Activated CD4-positive, alpha-beta T cell treated with anti-CD3 and anti-CD28 coated beads, Interleukin-2, amount 10 ng/mL, durations not matched to agents 24 days and 14 days (primary cell): ENCODE results near the gene NFATC1. TPM values are rescaled to one million over a fixed set of nuclear protein-coding genes. Genes with fewer than 3 reads are reported as not detected.
A peak's percentile ranks its signal among the peaks of the same experiment; 100 is the strongest.

Source experiments
- DNase-seq: peaks from one replicate; pipeline ENCODE4 v3.0.0; 2022
- H3K27ac Mint-ChIP-seq: one replicate; pipeline ENCODE4 v1.8.0; 2022; ENCODE audit warnings: mild to moderate bottlenecking, mixed read lengths
- H3K27me3 Mint-ChIP-seq: one replicate; pipeline ENCODE4 v1.8.0; 2022; ENCODE audit warnings: mixed read lengths
- H3K36me3 Mint-ChIP-seq: one replicate; pipeline ENCODE4 v1.8.0; 2022; ENCODE audit warnings: low read depth, mild to moderate bottlenecking, mixed read lengths
- H3K4me1 Mint-ChIP-seq: one replicate; pipeline ENCODE4 v1.8.0; 2021; ENCODE audit warnings: mixed read lengths
- H3K4me3 Mint-ChIP-seq: one replicate; pipeline ENCODE4 v1.8.0; 2022; ENCODE audit warnings: mild to moderate bottlenecking, moderate library complexity, mixed read lengths
- H3K9me3 Mint-ChIP-seq: one replicate; pipeline ENCODE4 v1.8.0; 2021; ENCODE audit warnings: mixed read lengths
- intact Hi-C: fragments of 100-400 bp; cut with micrococcal nuclease; formaldehyde crosslinking; loops from one replicate; pipeline ENCODE4 v1.15.1; 2023
- total RNA-seq: library from RNA; stranded (reverse); gene quantifications from 2 replicates; pipeline ENCODE4 v1.2.3, GENCODE V29; 2022

Gene NFATC1
- total RNA-seq, 1 donor from 2014 or later = 105 TPM

DNA sequence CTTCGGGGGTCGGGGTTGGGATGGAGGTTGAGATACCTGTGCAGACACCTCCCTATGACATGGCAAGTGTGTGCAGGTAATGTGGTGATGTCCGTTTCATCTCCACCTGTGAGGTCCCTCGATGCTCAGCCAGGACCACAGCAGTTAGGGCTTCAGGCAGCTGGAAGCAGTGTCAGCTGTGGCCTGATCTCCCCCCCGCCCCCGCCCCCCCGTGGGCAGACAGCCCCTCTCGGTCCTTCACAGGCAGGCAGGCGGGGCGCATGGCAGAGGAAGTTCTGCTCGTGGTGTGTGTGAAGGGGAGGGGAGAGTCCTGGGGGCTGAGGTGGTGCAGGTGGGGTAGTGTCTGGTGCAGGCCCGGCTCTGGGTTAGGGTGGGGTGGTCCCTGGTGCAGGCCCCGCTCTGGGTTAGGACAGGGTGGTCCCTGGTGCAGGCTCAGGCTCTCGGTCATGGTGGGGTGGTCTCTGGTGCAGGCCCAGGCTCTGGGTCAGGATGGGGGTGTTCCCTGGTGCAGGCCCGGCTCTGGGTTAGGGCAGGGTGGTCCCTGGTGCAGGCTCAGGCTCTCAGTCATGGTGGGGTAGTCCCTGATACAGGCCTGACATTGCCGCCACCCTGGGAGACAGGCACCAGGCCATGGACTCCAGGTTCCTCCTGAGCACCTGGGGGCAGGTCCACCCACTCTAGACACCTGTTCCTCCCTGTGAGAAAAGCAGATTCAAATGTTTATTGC is 94.3 kb downstream of the NFATC1 start:
- Mint-ChIP-seq H3K36me3 (peaks cover 29% of the 10 kb centered on the region), H3K9me3 (no peaks in the 10 kb centered on the region), H3K4me1 (peaks cover 9% of the 10 kb centered on the region), H3K27ac (no peak overlapping the region), H3K4me3 (no peak overlapping the region), H3K27me3 (no peaks in the 10 kb centered on the region)
- intact Hi-C loops = no loop called here
- DNase-seq = no peak

DNA sequence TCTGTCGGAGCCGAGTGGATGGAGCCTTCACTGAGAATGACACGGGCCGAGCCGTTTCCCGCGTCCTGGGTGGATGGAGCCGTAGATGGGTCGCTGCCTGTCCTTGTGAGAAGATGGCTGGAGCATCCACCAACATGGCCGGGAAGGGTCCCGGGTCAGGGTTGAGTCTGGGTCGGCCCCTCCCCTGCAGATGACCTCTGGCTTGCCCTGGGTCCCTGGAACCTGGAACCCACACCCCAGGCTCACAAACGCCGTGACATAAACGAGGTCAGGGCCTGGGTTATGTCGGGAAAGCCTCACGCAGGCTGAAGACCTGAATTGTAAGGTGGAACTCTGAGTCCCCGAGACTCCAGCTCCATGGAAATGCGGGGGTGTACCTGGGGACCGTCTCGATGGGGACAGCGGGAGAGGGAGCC is 94.9 kb downstream of the NFATC1 start:
- Mint-ChIP-seq H3K4me1 (peaks cover 9% of the 10 kb centered on the region), H3K4me3 (no peak overlapping the region), H3K36me3 (peaks cover 34% of the 10 kb centered on the region), H3K9me3 (peaks cover 5% of the 10 kb centered on the region), H3K27ac (no peak overlapping the region), H3K27me3 (no peaks in the 10 kb centered on the region)
- intact Hi-C loops = no loop called here
- DNase-seq = no peak

DNA sequence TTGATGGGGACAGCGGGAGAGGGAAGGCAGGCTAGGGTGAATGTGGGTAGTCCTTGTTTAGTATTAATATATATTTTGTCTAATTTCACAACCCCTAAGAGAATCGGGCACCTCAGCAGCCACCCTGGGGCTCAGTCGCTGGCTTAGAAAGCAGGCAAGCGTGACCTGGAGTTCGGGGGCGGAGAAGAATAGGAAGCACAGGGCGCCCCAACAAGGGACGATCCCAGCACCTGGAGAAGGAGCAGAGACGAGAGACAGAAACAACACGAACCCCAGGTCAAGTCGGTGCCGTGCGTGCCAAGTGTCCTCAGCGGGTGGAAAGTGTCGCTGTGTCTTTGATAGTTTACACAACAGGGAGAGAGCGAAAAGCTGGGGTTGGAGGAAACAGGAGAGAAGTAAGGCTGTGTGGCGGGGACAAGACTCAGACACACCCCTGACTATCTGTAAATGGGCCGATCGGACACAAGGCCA is 95.4 kb downstream of the NFATC1 start:
- Mint-ChIP-seq H3K27ac (no peak overlapping the region), H3K36me3 (peaks cover 36% of the 10 kb centered on the region), H3K27me3 (no peaks in the 10 kb centered on the region), H3K4me1 (peaks cover 9% of the 10 kb centered on the region), H3K4me3 (no peak overlapping the region), H3K9me3 (peaks cover 7% of the 10 kb centered on the region)
- no peak for DNase-seq
- intact Hi-C loops = no loop called here

DNA sequence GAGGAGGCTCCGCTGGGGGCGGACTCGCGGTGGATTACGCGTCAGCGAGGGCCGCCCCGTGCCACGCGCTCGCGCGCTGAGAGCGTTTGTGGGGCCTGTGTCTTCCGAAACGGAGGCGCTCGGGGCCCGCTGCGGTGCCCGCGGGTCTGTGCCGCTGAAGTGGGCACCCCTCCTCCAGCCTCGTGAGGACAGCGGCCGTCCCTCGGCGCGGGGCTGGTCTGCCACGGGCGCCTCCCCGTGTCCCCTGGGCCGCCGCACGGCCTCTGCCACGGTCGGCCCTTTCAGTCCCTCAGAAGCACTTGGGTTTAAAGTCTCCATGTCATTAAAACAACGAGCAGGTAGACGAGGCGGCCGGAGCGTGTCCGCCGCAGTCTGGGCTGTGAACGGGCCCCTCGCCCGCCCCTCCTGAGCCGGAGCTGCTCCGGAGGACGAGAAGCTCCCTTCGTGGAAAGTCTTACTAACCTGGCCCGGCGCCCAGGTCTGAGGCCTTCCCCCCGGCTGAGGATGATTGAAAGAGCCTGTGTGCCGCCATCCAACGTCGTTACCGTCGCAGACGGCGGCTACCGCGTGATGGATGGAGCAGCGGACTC is 97.6 kb downstream of the NFATC1 start:
- H3K4me3 Mint-ChIP-seq = no peak overlapping the region
- no peak for DNase-seq
- peaks cover 14% of the 10 kb centered on the region for H3K9me3 Mint-ChIP-seq
- H3K27ac Mint-ChIP-seq = no peak overlapping the region
- intact Hi-C loops = no loop called here
- H3K27me3 Mint-ChIP-seq = no peaks in the 10 kb centered on the region
- H3K36me3 Mint-ChIP-seq = peaks cover 58% of the 10 kb centered on the region
- peaks cover 11% of the 10 kb centered on the region for H3K4me1 Mint-ChIP-seq

DNA sequence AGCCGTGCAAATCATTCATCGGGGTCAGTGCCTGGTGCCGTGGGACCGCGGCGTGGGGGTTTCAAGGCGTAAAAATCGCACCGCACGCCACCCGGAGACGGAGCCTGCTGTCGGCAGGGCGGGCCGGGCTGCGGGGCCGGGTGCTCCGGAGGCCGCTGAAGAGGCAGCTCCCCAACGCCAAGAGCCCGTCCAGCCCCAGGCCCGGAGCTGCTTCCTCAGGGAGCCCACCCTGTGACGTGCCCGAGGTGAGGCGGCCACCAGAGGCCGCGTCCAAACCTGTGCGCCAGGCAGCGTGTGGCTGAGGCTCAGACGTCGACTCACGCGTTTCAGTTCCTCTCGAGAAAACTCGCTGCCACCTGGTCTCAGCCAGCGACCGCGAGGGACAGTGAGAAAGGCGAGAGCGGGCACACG is 98.1 kb downstream of the NFATC1 start:
- Mint-ChIP-seq H3K36me3 (peaks cover 59% of the 10 kb centered on the region), H3K27ac (no peak overlapping the region), H3K4me1 (peaks cover 11% of the 10 kb centered on the region), H3K27me3 (no peaks in the 10 kb centered on the region), H3K4me3 (no peak overlapping the region), H3K9me3 (peaks cover 19% of the 10 kb centered on the region)
- DNase-seq = no peak
- intact Hi-C loops = no loop called here

DNA sequence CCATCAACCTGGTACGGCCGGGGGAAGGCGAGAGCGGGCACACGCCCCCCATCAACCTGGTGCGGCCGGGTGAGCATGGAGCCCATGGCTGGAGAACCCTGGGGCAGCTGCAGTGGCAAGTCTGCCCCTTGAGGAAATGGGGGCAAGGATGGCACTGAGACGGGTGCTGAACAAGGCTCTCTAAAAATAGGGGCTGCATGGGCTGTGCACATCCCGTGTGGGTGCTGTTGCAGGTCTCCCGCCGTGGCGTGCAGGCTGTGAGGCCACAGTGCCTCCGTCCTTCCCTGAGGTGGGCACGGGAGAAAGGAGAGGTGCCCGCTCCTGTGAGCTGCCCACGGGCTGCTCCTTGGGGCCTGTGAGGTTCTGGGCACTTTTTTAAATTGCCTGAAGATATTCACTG is 99.2 kb downstream of the NFATC1 start:
- Mint-ChIP-seq H3K4me1 (peaks cover 13% of the 10 kb centered on the region), H3K27ac (no peak overlapping the region), H3K4me3 (no peak overlapping the region), H3K36me3 (peaks cover 65% of the 10 kb centered on the region), H3K9me3 (peaks cover 31% of the 10 kb centered on the region), H3K27me3 (no peaks in the 10 kb centered on the region)
- intact Hi-C loops = no loop called here
- DNase-seq = no peak

DNA sequence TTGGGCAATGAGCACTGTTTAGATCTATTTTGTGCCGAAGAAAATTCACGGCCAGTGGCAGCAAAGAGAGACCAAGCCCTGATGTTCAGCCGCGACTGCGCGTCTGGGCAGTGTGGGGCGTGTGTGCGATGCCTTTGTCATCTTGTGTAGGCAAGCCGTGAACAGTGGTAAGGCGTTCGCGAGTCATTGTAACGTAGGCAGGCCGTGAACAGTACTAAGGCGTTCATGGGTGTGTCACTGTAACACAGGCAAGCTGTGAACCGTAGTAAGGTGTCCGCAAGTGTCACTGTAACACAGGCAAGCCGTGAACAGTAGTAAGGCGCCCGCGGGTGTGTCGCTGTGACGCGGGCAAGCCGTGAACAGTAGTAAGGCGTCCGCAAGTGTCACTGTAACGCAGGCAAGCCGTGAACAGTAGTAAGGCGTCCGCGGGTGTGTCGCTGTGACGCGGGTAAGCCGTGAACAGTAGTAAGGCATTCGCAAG is 99.9 kb downstream of the NFATC1 start:
- Mint-ChIP-seq H3K36me3 (peaks cover 70% of the 10 kb centered on the region), H3K9me3 (peaks cover 35% of the 10 kb centered on the region)

DNA sequence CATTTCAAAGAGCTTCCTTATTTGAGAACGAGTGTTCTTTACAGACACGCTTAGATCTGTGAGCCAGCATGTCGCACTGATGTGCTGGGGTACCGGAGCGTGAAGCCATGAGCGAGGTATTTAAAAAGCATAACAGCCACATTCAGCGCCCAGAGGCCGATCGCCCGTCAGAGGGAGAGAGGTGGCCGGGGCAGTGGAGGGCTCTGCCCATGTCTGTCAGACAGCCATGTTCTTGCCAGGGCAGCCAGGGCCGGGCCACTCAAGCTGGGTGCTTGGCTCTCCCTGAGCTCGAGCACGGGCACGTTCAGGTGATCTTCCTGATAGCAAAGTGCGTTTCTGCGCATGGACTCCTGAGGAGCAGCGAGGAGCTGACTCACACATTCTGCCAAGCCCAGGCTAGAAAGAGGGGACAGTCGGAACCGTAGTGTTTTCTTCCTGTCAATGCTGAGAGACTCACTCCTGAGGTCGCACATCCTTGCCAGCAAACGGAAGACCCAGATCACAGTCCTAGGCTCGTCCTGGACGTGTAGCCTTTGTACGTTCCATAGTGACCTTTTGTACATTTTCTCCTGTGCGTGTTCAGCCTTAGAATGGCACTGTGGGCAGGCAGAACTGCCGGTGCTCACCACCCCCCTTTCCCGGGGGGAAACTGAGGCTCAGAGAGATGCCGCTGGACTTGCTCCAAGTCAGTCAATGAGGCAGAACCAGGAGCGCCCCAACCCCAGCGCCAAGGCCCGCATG is 100.7 kb downstream of the NFATC1 start:
- Mint-ChIP-seq H3K27me3 (no peaks in the 10 kb centered on the region), H3K4me3 (no peak overlapping the region), H3K27ac (no peak overlapping the region), H3K4me1 (peaks cover 10% of the 10 kb centered on the region), H3K36me3 (peaks cover 68% of the 10 kb centered on the region), H3K9me3 (peaks cover 35% of the 10 kb centered on the region)
- intact Hi-C loops = no loop called here
- no peak for DNase-seq

More for the DNA sequence above, 99.9 kb downstream of the NFATC1 start:
- Mint-ChIP-seq H3K27ac (no peak overlapping the region), H3K4me1 (peaks cover 13% of the 10 kb centered on the region), H3K27me3 (no peaks in the 10 kb centered on the region), H3K4me3 (no peak overlapping the region)
- intact Hi-C loops = no loop called here
- DNase-seq = no peak

DNA sequence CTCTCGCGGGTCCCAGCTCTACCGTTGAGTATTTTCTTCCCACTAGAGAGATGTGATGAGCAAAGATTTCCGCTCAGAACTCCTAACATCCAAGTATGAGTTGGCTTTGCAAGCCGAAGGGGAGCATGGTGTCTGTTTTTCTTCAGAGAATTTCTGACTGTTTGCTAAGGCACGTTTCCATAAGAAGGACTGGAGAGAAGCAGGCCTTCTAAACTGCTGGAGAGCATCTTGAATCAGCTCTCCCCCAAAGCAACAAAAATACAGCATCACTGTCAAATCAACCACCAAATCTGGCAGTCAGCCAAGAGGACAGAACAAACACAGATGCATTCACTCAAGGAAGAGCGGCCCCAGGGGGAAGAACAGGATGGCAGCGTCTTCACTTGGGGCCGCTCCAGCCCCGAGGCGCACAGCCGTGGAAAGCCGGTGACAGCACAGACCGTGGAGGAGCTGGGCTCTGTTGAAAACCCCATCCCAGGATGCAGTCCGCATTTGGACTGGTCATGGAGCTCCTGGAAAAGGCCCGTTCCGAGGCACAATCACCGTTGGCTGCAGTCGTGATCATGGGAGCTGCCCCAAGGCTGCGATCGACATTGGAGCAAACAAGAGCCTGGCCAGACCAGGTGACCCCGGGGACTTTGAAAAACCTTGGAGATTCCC is 101.4 kb downstream of the NFATC1 start:
- Mint-ChIP-seq H3K4me3 (no peak overlapping the region), H3K9me3 (peaks cover 35% of the 10 kb centered on the region), H3K27me3 (no peaks in the 10 kb centered on the region), H3K27ac (no peak overlapping the region), H3K36me3 (peaks cover 64% of the 10 kb centered on the region), H3K4me1 (peaks cover 6% of the 10 kb centered on the region)
- DNase-seq = no peak
- intact Hi-C loops = no loop called here

DNA sequence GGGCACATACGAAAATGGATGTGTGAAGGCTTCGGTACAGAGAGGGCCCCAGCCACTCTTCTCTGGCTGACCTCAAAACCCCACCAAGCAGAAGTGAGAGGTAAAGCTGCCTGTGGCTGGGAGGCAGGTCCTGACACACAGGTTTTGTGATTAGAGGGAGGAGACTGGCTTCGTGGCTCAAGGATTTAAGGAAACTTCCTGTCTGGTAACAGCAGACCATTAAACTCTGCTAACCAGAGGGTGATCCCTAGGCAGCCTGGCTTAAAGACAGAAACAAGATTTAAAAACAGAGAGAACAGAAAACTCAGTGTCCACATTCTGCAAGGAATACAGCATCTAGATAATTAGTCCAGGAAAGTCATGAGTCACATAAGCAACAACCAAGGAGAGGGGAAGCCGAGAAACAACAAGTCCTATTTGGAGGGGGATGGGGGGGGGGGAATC is 101.9 kb downstream of the NFATC1 start:
- peaks cover 35% of the 10 kb centered on the region for H3K9me3 Mint-ChIP-seq
- H3K36me3 Mint-ChIP-seq = peaks cover 64% of the 10 kb centered on the region
- intact Hi-C loops = no loop called here

DNA sequence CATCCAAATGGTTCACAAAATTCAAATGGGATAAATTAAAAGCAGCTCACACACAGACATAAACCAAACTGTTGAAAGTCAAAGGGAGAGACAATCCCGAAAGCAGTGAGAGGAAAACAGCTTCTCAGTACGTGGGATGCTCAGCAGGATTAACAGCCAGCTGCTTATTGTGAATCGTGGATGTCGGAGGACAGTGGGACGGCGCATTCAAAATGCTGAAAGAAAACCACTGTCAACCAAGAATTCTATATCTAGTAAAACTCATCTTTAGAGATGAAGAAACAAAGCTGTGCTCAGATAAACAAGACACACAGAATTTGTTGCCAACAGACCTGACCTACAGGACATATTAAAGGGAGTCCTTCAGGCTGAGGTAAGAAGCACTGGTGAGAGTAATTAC is 102.9 kb downstream of the NFATC1 start:
- Mint-ChIP-seq H3K4me3 (no peak overlapping the region), H3K27me3 (no peaks in the 10 kb centered on the region), H3K4me1 (peaks cover 17% of the 10 kb centered on the region), H3K9me3 (peaks cover 35% of the 10 kb centered on the region), H3K36me3 (peaks cover 60% of the 10 kb centered on the region), H3K27ac (no peak overlapping the region)
- no peak for DNase-seq
- intact Hi-C loops = no loop called here

More for the DNA sequence above, 101.9 kb downstream of the NFATC1 start:
- Mint-ChIP-seq H3K27ac (no peak overlapping the region), H3K27me3 (no peaks in the 10 kb centered on the region), H3K4me1 (peaks cover 10% of the 10 kb centered on the region), H3K4me3 (no peak overlapping the region)
- no peak for DNase-seq

DNA sequence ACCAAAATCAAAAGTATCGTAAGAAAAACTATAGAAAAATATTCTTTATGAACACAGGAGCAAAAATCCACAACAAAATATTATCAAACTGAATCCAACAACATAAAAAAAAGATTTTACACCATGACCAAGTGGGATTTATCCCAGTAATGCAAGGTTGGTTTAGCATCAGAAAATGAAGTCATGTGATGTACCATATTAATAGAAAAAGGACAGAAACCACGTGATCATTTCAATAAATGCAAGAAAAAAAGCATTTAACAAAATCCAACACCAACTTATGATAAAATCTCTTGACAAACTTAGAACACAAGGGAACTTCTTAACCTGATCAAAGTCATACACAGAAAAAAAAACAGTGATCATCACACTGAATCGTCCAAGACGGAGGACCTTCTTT is 105.3 kb downstream of the NFATC1 start:
- Mint-ChIP-seq H3K27me3 (no peaks in the 10 kb centered on the region), H3K36me3 (peaks cover 57% of the 10 kb centered on the region), H3K9me3 (peaks cover 29% of the 10 kb centered on the region), H3K4me1 (peaks cover 30% of the 10 kb centered on the region), H3K4me3 (no peak overlapping the region), H3K27ac (no peak overlapping the region)
- DNase-seq = no peak
- intact Hi-C loops = no loop called here

DNA sequence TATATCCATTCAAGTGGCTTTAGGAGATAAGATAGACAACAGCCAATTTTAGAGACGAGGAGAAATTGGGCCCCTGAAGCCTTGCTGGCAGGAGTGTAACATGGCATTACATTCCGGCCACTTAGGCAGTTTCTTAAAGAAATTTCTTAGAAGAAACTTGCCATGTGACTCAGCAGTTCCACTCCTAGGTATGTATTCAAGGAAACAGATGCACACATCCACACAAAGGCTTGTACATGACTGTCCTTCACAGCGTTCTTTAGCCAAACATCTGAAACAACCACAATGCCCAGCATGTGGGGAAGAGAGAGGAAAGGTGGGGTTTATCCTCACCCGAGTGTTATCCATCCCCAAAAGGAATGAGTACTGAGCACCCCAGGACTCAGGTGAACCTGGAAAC is 107.1 kb downstream of the NFATC1 start:
- peaks cover 44% of the 10 kb centered on the region for H3K4me1 Mint-ChIP-seq
- DNase-seq = no peak
- peaks cover 46% of the 10 kb centered on the region for H3K36me3 Mint-ChIP-seq
- peaks cover 25% of the 10 kb centered on the region for H3K9me3 Mint-ChIP-seq
- peak overlapping the region; percentile 59 for H3K27ac Mint-ChIP-seq
- H3K27me3 Mint-ChIP-seq = no peaks in the 10 kb centered on the region
- intact Hi-C loops = no loop called here
- no peak overlapping the region for H3K4me3 Mint-ChIP-seq
